IMR-90 (cell line): Measurements from ENCODE around the gene TAX1BP1. TPM values are rescaled to one million over a fixed set of nuclear protein-coding genes. Genes with fewer than 3 reads are reported as not detected.

Source experiments
- ATAC-seq: fragments of 200-7000 bp; cut with Tn5 transposase; 2 replicates; pipeline ENCODE4 v1.9.1; 2020; ENCODE audit warnings: low read depth, mild to moderate bottlenecking, moderate library complexity
- BruUV-seq: library from RNA; stranded (reverse); fragments of 400-500 nt; replicated peaks from 2 replicates; lab custom pipeline; 2021; lab: Mats Ljungman, UMichigan
- CTCF ChIA-PET: fragments of 300-600 bp; formaldehyde crosslinking; extraction: SDS; loops from one replicate; lab custom pipeline; 2021; ENCODE audit warnings: antibody characterized with exemption; lab: Yijun Ruan, JAX
- POLR2A ChIA-PET: fragments of 300-600 bp; sonication (Branson Sonifier 250); formaldehyde crosslinking; loops from one replicate; lab custom pipeline; 2022; ENCODE audit warnings: antibody characterized with exemption; ENCODE audit not compliant: unreplicated experiment; lab: Charles Lee
- DNase-seq: peaks from one replicate; pipeline ENCODE4 v3.0.0; 2013
- H2AFZ ChIP-seq: replicated peaks from 2 replicates; pipeline ENCODE3; 2013; ENCODE audit warnings: low read length, mild to moderate bottlenecking; ENCODE audit not compliant: poor library complexity
- H2AK5ac ChIP-seq: 2 replicates; pipeline ENCODE4 v1.6.1; 2013; ENCODE audit warnings: low read depth, low read length, inconsistent platforms
- H2AK9ac ChIP-seq: replicated peaks from 2 replicates; pipeline ENCODE3; 2013; ENCODE audit warnings: mild to moderate bottlenecking, low read depth, low read length, moderate library complexity; ENCODE audit not compliant: poor library complexity
- H2BK120ac ChIP-seq: 2 replicates; pipeline ENCODE4 v1.6.1; 2013; ENCODE audit warnings: low read depth, low read length, inconsistent platforms
- H2BK15ac ChIP-seq: 3 replicates; pipeline ENCODE4 v1.6.1; 2013; ENCODE audit warnings: low read depth, low read length, inconsistent platforms
- H2BK20ac ChIP-seq: 2 replicates; pipeline ENCODE4 v1.6.1; 2013; ENCODE audit warnings: low read depth, mild to moderate bottlenecking, inconsistent platforms, low read length, moderate library complexity
- H2BK5ac ChIP-seq: 2 replicates; pipeline ENCODE4 v1.6.1; 2013; ENCODE audit warnings: mild to moderate bottlenecking, low read depth, low read length, inconsistent platforms; ENCODE audit not compliant: poor library complexity, severe bottlenecking
- H3K14ac ChIP-seq: replicated peaks from 2 replicates; pipeline ENCODE4 v1.6.1; 2013; ENCODE audit warnings: low read depth, low read length, inconsistent platforms
- H3K18ac ChIP-seq: 2 replicates; pipeline ENCODE4 v1.6.1; 2013; ENCODE audit warnings: low read depth, low read length, control low read depth
- H3K23ac ChIP-seq: 2 replicates; pipeline ENCODE4 v1.6.1; 2013; ENCODE audit warnings: low read depth, low read length, inconsistent platforms
- H3K27ac ChIP-seq: 2 replicates; pipeline ENCODE4 v1.5.1; 2013; ENCODE audit warnings: mild to moderate bottlenecking, control low read depth, low read length; ENCODE audit not compliant: insufficient read depth
- H3K27me3 ChIP-seq: 2 replicates; pipeline ENCODE4 v1.6.1; 2013; ENCODE audit warnings: low read length; ENCODE audit not compliant: control insufficient read depth, insufficient read depth
- H3K36me3 ChIP-seq: 2 replicates; pipeline ENCODE4 v1.6.1; 2013; ENCODE audit warnings: low read length, mixed read lengths; ENCODE audit not compliant: control insufficient read depth, insufficient read depth
- H3K4ac ChIP-seq: 2 replicates; pipeline ENCODE4 v1.6.1; 2013; ENCODE audit warnings: low read depth, low read length, inconsistent platforms
- H3K4me1 ChIP-seq: 2 replicates; pipeline ENCODE4 v1.6.1; 2013; ENCODE audit warnings: low read length, mixed read lengths; ENCODE audit not compliant: control insufficient read depth, insufficient read depth
- H3K4me2 ChIP-seq: 2 replicates; pipeline ENCODE4 v1.6.1; 2013; ENCODE audit warnings: low read depth, mild to moderate bottlenecking, control low read depth, low read length, moderate library complexity
- H3K4me3 ChIP-seq: 2 replicates; pipeline ENCODE4 v1.5.1; 2013; ENCODE audit warnings: low read depth, mild to moderate bottlenecking, control low read depth, low read length, moderate library complexity; ENCODE audit not compliant: insufficient read depth
- H3K56ac ChIP-seq: 2 replicates; pipeline ENCODE4 v1.6.1; 2013; ENCODE audit warnings: low read length, inconsistent platforms; ENCODE audit not compliant: insufficient read depth; ENCODE audit errors: extremely low read depth
- H3K79me1 ChIP-seq, 2 experiments: 2 replicates each; pipeline ENCODE4 v1.6.1; 2013; ENCODE audit warnings: low read length in 2 of 2, inconsistent platforms in 1 of 2, low read depth in 1 of 2
- H3K9ac ChIP-seq: 2 replicates; pipeline ENCODE4 v1.6.1; 2013; ENCODE audit warnings: low read depth, low read length, control low read depth
- H3K9me1 ChIP-seq: 2 replicates; pipeline ENCODE4 v1.6.1; 2013; ENCODE audit warnings: low read length, inconsistent platforms; ENCODE audit not compliant: insufficient read depth
- H3K9me3 ChIP-seq: 2 replicates; pipeline ENCODE4 v1.6.1; 2013; ENCODE audit warnings: low read length; ENCODE audit not compliant: control insufficient read depth, insufficient read depth
- H4K20me1 ChIP-seq: 2 replicates; pipeline ENCODE4 v1.6.1; 2013; ENCODE audit warnings: low read length, inconsistent platforms; ENCODE audit not compliant: insufficient read depth
- H4K5ac ChIP-seq: 2 replicates; pipeline ENCODE4 v1.6.1; 2013; ENCODE audit warnings: mild to moderate bottlenecking, low read depth, low read length, control low read depth
- H4K8ac ChIP-seq, 2 experiments: 2 replicates each; pipeline ENCODE4 v1.6.1; 2013; ENCODE audit warnings: low read depth in 2 of 2, low read length in 2 of 2, control low read depth in 1 of 2, inconsistent platforms in 1 of 2
- H4K91ac ChIP-seq: 2 replicates; pipeline ENCODE4 v1.6.1; 2013; ENCODE audit warnings: low read depth, low read length, inconsistent platforms; ENCODE audit not compliant: insufficient read depth
- BHLHE40 ChIP-seq: fragments of 150-350 bp; IDR thresholded peaks from 2 replicates; pipeline ENCODE4 v1.6.1; 2016; ENCODE audit warnings: mild to moderate bottlenecking, low read depth, low read length
- CEBPB ChIP-seq: IDR thresholded peaks from 2 replicates; pipeline ENCODE4 v1.6.1; 2012; ENCODE audit warnings: low read depth, low read length, improper control_type of control experiment
- CHD1 ChIP-seq: IDR thresholded peaks from 2 replicates; pipeline ENCODE4 v1.6.1; 2012; ENCODE audit warnings: low read depth, low read length, improper control_type of control experiment
- ELK1 ChIP-seq: fragments of 150-350 bp; IDR thresholded peaks from 2 replicates; pipeline ENCODE4 v1.6.1; 2016; ENCODE audit warnings: low read depth, mild to moderate bottlenecking, low read length, moderate library complexity, borderline replicate concordance
- FOS ChIP-seq: fragments of 150-350 bp; IDR thresholded peaks from 2 replicates; pipeline ENCODE4 v1.6.1; 2016; ENCODE audit warnings: low read depth, low read length
- MAFK ChIP-seq: IDR thresholded peaks from 2 replicates; pipeline ENCODE4 v1.6.1; 2012; ENCODE audit warnings: low read depth, low read length, improper control_type of control experiment
- MAZ ChIP-seq: IDR thresholded peaks from 2 replicates; pipeline ENCODE4 v1.6.1; 2012; ENCODE audit warnings: low read depth, mild to moderate bottlenecking, low read length, improper control_type of control experiment, moderate library complexity, borderline replicate concordance
- MXI1 ChIP-seq: IDR thresholded peaks from 2 replicates; pipeline ENCODE4 v1.6.1; 2012; ENCODE audit warnings: low read depth, mild to moderate bottlenecking, low read length, moderate library complexity, borderline replicate concordance
- NFE2L2 ChIP-seq: fragments of 150-350 bp; IDR thresholded peaks from 2 replicates; pipeline ENCODE4 v1.6.1; 2016; ENCODE audit warnings: low read depth, mild to moderate bottlenecking, low read length
- POLR2A ChIP-seq: IDR thresholded peaks from 2 replicates; pipeline ENCODE4 v1.6.1; 2012; ENCODE audit warnings: mild to moderate bottlenecking, low read depth, low read length
- RAD21 ChIP-seq: IDR thresholded peaks from 2 replicates; pipeline ENCODE4 v1.6.1; 2012; ENCODE audit warnings: low read length, improper control_type of control experiment
- RCOR1 ChIP-seq: IDR thresholded peaks from 2 replicates; pipeline ENCODE4 v1.6.1; 2012; ENCODE audit warnings: mild to moderate bottlenecking, low read length, improper control_type of control experiment; ENCODE audit not compliant: insufficient replicate concordance
- RFX5 ChIP-seq: IDR thresholded peaks from 2 replicates; pipeline ENCODE4 v1.8.0; 2012; ENCODE audit warnings: low read depth, mild to moderate bottlenecking, low read length, moderate library complexity
- SMC3 ChIP-seq: fragments of 150-350 bp; IDR thresholded peaks from 2 replicates; pipeline ENCODE4 v1.6.1; 2016; ENCODE audit warnings: low read depth, mild to moderate bottlenecking, antibody characterized with exemption, low read length, moderate library complexity
- whole genome bisulfite sequencing, 2 experiments: methylation state at CpG; one replicate each; pipeline versions ENCODE4 v1.1.5 to v1.1.7; 2013; ENCODE audit warnings: missing lambda C conversion rate in 2 of 2; ENCODE audit not compliant: insufficient read length in 1 of 2; ENCODE audit errors: extremely low coverage in 2 of 2; 5-methylcytosine and 5-hydroxymethylcytosine counted together
- dilution Hi-C: fragments of 300-500 bp; cut with HindIII; formaldehyde crosslinking; loops from one replicate; pipeline ENCODE4 v1.14.3; 2018; ENCODE audit warnings: low sequenced_read_pairs; ENCODE audit not compliant: unreplicated experiment
- in situ Hi-C: fragments of 300-500 bp; cut with MboI; formaldehyde crosslinking; loops from 3 replicates; pipeline ENCODE4 v1.14.3; 2019; ENCODE audit warnings: low sequenced_read_pairs, inconsistent platforms, mixed read lengths
- intact Hi-C: fragments of 100-400 bp; cut with micrococcal nuclease; formaldehyde crosslinking; loops from 2 replicates; pipeline ENCODE4 v1.10.0; 2022
- polyA plus RNA-seq, 3 experiments: library from polyadenylated mRNA; depleted of rRNA; stranded (reverse); fragments of >200 nt; gene quantifications; 2 replicates each; pipeline ENCODE4 v1.2.3, GENCODE V29; 2012; ENCODE audit warnings: low replicate concordance in 1 of 3
- total RNA-seq: library from RNA; depleted of rRNA; stranded (reverse); fragments of >200 nt; gene quantifications from 2 replicates; pipeline ENCODE4 v1.2.3, GENCODE V29; 2012
- TF ChIP-seq, protein P1 (sequence below): fragments of 150-350 bp; IDR thresholded peaks from 2 replicates; pipeline ENCODE4 v1.6.1; 2017; ENCODE audit warnings: mild to moderate bottlenecking, antibody characterized with exemption, low read length, low read depth
- TF ChIP-seq, protein P2 (sequence below): conservative IDR thresholded peaks from 2 replicates; pipeline ENCODE4 v1.5.1; 2012; ENCODE audit warnings: mild to moderate bottlenecking, low read depth, low read length, improper control_type of control experiment

The TAX1BP1 gene
- total and polyA plus RNA-seq, 2 of the 4 experiments (the other 2 are of a cell fraction): 49.0 to 52.7 TPM

DNA sequence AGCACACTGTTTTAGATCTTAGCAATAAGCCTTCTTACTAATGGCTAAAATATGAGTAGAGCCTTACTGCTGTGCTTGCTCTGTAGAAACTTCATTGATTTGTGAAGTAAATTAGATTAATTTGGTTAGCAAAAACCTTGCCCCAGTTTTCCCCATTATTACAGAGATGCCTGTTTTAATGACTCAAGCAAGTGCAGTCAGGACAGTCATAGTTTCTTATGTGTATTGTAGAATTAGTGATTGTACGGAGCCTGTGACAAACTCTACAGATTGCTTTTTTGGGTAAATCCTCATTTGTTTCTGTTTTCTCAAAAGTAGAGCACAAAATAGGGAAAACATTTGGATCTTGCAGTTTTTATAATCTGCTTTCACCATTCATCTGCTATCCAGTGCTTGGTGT lies 7.0 kb downstream of the TAX1BP1 start:
- dilution Hi-C loops: no loop called here
- Histone ChIP-seq H3K9me3 (no peaks in the 10 kb centered on the region), H2AFZ (no peak overlapping the region), H4K5ac (no peak overlapping the region), H2AK9ac (no peak overlapping the region), H3K4me2 (no peak overlapping the region), H2BK20ac (no peak overlapping the region), H3K9me1 (no peaks in the 10 kb centered on the region; the same call in 1 of the 2 replicates), H3K79me1 (peaks cover 20 to 42% of the 10 kb centered on the region in 2 experiments), H3K18ac (no peak overlapping the region), H3K14ac (no peak overlapping the region), H3K23ac (no peak overlapping the region; the same call in 1 of the 2 replicates), H3K56ac (no peak overlapping the region), H3K4ac (no peak overlapping the region), H2BK15ac (no peak overlapping the region), H4K91ac (no peak overlapping the region), H2BK120ac (no peak overlapping the region), H2AK5ac (no peak overlapping the region), H4K20me1 (peaks cover 30% of the 10 kb centered on the region; the same call in 1 of the 2 replicates), H3K27me3 (no peaks in the 10 kb centered on the region), H3K27ac (no peak overlapping the region), H3K36me3 (peaks cover 5% of the 10 kb centered on the region), H3K4me3 (no peak overlapping the region), H3K4me1 (peaks cover 8% of the 10 kb centered on the region; the same call in 1 of the 2 replicates), H4K8ac (no peak overlapping the region), H3K9ac (no peak overlapping the region), H2BK5ac (no peak overlapping the region)
- ChIA-PET CTCF (interaction anchor here (0.6 kb wide), 1 partner anchor 1611 kb away, joined by 5 read pairs; no protein-coding TSS in a partner anchor), POLR2A (no interaction called here)
- BruUV-seq: no TSS peak
- ATAC-seq (no peak), DNase-seq (peak; percentile 6)
- in situ Hi-C loops: no loop called here
- intact Hi-C loops: loop anchor here (10.0 kb wide), 2 partner anchors 348 to 552 kb away; no protein-coding TSS in a partner anchor
- no CpG with 5 or more reads among the region's 1 CpG for WGBS, 2 experiments
- TF ChIP-seq BHLHE40 (no peak), FOS (no peak), NFE2L2 (no peak), MAFK (no peak), RFX5 (no peak), POLR2A (no peak), CHD1 (no peak), ELK1 (no peak), SMC3 (no peak), MXI1 (no peak), CEBPB (no peak), RAD21 (no peak), RCOR1 (no peak), MAZ (no peak)
- TF ChIP-seq, protein P1, sequence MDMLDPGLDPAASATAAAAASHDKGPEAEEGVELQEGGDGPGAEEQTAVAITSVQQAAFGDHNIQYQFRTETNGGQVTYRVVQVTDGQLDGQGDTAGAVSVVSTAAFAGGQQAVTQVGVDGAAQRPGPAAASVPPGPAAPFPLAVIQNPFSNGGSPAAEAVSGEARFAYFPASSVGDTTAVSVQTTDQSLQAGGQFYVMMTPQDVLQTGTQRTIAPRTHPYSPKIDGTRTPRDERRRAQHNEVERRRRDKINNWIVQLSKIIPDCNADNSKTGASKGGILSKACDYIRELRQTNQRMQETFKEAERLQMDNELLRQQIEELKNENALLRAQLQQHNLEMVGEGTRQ: no peak
- TF ChIP-seq, protein P2, sequence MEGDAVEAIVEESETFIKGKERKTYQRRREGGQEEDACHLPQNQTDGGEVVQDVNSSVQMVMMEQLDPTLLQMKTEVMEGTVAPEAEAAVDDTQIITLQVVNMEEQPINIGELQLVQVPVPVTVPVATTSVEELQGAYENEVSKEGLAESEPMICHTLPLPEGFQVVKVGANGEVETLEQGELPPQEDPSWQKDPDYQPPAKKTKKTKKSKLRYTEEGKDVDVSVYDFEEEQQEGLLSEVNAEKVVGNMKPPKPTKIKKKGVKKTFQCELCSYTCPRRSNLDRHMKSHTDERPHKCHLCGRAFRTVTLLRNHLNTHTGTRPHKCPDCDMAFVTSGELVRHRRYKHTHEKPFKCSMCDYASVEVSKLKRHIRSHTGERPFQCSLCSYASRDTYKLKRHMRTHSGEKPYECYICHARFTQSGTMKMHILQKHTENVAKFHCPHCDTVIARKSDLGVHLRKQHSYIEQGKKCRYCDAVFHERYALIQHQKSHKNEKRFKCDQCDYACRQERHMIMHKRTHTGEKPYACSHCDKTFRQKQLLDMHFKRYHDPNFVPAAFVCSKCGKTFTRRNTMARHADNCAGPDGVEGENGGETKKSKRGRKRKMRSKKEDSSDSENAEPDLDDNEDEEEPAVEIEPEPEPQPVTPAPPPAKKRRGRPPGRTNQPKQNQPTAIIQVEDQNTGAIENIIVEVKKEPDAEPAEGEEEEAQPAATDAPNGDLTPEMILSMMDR: no peak
